Stimulated activated CD8-positive, alpha-beta memory T cell treated with anti-CD3 and anti-CD28 coated beads, Interleukin-7, amount 100 ng/mL, for 1 hour (primary cell): ENCODE measurements around the gene AK9.
A peak's percentile ranks its signal among the peaks of the same experiment; 100 is the strongest.
"Not testable (repeated sequence)": the region's sequence is repeated elsewhere in the genome, so short reads cannot be mapped to it uniquely, and the experiment has no call there.

Experiments
- DNase-seq, 2 donors: peaks; one replicate each; pipeline ENCODE4 v3.0.0-alpha.2; 2020; ENCODE audit warnings: low read depth in 2 of 2

Gene AK9

DNA sequence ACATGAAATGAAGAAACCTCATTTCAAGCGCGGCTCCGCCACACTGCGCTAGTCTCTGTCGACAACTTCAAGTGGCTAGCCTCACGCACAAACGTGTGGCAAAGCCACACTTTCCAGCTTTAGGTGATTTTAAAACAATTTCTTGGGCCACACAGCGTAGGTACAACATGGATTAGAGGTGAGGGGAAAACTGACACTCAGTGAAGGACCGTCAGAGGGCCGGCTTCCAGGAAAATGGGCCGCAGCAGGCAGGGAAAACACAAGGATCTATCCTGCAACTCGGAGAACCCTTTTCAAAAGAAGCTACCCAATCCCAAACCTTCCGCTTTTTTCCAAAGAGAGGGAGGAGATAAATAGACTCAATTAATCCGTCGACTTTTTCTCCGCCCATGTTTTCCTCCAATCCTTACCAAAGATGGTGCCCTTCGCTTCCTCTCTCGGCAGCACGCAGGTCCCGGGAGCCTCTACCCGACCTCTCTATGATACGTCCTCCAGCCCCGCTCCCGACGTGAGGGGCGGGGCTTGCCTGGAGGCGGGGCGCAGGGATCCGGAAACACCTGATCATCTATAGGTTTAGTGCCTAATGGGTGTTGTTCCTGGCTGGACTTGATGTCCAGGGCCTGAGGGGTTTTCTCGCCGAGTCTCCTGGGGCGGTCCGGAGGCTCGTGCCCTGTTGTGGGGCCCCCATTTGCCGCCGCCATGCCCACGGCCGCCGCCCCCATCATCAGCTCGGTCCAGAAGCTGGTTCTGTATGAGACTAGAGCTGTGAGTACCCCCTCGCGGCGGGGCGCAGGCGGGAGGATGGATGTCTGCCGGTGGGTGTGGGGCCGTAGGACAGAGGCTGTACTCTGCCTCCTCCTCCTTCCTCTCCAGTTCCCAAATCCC, at the start of gene AK9, which contains the start of gene FIG4:
TSS of gene AK9 (minus strand) at position 466 of the 885 bp plus-strand sequence. CDS start 15,457 bp downstream, outside the sequence.
TSS of gene FIG4 (plus strand) at position 560 of the 885 bp plus-strand sequence. CDS start at position 700, 140 bp downstream.
- peak; percentile 77 to 80 for DNase-seq

DNA sequence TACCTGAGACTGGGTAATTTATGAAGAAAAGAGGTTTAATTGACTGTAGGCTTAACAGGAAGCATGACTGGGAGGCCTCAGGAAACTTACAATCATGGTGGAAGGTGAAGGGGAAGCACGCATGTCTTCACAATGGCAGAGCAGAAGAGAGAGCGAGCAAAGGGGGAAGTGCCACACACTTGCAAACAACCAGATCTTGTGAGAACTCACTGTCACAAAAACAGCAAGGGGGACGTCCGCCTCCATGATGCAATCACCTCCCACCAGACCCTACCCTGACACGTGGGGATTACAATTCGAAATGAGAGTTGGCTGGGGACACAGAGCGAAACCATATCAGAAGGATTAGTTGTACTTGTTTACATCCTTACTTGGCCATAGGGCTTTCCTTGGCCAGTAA, 49.8 kb upstream of the AK9 start:
- DNase-seq: no peak

DNA sequence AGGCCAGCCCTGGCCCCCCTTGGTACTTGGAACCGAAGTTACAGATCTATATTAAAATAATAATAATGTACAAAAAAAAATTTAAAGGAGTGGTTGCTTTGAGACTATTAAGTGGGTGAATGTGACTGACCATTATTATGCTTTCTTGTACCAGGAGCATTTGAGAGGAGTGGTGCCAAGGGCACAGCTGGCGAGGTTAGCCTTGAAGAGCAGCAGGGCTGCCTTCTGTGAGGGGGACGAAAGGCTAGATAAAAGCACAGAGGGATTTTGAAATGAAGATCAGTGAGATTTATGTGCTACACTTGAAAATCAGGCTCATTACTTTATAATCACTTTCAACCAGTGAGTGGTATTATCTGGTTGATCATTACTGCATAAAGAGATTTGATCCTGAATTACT, 48.7 kb upstream of the AK9 start:
- DNase-seq: no peak

DNA sequence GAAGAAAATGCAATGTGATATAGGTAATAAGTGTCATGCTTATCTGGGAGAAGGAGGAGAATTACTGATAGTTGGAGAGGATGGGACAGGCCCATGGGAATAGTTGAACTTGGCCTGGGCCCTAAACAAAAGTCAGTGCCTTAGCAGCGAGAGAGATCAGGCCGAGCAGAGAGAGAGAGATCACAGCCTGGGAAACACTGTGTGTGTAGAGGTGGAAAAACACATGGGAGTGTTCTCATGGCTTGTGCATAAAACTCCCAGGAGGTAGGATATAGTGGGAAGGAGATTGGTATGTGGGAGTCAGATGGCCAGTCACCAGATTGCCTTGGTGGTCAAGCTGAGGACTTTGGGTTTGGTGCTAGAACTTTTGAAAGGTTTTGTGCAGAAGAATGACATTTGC, 47.7 kb upstream of the AK9 start:
- no peak for DNase-seq

DNA sequence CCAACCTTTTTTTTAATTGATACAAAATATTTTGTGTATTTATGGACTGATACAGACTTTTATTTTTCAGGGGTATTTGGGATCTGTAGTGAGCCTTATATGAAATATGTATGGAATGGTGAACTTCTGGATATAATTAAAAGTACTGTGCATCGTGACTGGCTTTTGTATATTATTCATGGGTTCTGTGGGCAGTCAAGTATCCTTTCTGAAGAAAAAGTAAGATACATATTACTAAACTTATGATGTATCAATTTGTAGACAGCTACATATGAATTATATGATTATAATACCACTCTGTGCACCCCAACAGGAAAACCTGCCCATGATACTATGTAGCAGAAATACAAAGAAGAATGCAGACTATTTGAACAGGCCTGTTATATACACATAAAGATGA, 47.3 kb upstream of the AK9 start:
- DNase-seq: no peak

DNA sequence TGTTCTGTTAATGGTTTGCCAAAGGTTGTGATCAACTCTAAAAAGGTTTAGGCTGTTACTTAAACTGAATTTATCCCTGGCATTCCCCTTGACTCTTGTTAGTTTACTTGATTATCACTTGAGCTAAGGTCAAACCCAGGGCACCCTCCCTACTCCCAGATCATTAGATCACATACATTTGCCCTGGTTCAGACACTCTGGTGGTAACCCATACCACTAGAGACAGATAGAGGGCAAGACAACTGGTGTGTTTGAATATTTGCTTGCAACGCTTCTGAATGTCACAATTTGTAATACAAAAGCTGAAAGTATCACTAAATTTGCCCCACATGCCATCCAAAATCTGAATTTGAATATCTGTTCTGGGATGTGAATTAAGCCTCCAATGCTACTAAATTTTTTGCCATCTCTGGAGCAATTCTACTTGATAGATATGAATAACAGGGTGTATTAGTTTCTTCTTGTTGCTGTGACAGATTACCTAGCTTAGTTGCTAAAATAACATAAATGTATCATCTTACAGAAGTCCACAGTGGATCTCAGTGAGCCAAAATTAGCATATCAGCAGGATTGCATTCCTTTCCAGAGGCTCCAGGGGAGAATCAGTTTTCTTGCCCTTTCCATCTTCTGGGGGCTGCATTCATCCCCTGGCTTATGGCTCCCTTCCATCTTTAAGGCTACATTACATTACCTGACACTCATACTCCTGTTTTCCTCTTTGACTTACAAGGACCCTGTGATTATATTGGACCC, 45.4 kb upstream of the AK9 start:
- no peak for DNase-seq

DNA sequence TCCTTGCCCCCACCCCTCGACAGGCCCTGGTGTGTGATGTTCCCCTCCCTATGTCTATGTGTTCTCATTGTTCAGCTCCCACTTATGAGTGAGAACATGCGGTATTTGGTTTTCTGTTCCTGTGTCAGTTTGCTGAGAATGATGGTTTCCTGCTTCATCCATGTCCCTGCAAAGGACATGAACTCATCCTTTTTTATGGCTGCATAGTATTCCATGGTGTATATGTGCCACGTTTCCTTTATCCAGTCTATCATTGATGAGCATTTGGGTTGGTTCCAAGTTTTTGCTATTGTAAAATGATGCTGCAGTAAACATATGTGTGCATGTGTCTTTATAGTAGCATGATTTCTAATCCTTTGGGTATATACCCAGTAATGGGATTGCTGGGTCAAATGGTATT, 34.2 kb upstream of the AK9 start:
- not testable (repeated sequence) for DNase-seq

DNA sequence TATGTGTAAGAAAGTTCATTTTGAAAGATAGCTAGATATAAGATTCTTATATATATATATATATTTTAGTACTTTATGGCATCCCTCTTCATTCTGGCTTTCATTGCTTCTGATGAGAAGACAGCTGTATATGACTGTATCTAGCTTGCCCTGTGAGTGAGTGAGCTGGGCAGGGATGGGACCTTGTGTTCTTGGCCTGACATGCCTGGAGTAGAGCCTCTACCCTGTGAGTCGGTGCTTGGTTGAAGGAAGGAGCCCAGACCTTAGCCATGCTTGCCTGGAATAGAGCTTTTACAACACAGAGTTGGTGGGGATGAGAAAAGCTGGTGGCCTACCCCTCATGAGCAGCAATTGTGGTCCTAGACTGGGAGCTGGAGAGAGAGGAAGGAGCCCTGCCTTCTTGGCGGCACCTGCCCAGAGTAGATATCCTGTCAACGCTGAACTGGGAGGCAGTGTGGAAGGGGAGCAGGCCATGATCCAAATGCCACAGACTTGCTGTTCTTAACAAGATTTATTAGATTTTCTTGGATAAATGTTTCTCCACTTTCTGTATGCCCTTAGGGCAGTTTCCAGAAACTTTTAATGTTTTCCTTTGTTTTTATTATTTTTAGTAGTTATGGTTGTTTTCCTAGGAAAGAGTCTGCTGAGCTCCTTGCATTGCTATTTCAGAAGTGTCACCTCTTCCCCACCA, 31.7 kb upstream of the AK9 start:
- DNase-seq: no peak

DNA sequence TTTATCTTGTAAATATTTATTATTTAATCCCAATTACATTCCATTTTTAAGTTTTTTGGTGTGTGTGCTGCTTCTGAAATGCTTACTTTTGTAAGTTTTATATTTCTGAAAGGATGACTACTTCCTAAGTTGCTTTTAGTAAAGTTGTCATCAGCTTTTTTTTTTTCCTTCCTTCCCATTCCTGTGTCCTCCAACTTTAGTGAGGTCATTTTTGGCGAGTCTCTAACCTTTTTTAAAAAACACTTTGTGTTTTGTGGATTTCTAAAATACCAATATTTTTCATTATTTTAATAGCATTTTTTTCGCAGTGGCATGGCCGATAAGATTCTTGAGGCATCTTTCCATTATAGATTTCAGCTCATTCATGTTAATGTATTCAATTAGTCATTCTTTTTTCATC, 31.0 kb upstream of the AK9 start:
- no peak for DNase-seq

DNA sequence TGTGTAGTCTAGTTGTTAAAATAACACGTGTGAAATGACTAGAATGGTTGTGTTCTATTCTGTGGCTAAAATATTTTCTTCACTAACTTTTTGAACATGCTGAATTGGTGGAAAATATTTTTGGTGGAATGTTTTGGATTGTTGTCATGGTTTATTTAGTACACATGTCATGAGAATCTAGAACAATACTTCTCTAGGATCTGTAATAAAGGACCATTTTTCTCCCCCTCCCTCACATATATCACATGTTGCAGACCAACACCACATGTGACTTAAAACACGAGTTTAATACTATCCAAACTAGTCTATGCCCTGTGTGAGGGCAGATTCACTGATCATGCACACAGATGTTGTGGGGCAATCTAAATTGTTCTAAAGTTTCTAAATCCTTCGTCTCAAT, 29.3 kb upstream of the AK9 start:
- no peak for DNase-seq

DNA sequence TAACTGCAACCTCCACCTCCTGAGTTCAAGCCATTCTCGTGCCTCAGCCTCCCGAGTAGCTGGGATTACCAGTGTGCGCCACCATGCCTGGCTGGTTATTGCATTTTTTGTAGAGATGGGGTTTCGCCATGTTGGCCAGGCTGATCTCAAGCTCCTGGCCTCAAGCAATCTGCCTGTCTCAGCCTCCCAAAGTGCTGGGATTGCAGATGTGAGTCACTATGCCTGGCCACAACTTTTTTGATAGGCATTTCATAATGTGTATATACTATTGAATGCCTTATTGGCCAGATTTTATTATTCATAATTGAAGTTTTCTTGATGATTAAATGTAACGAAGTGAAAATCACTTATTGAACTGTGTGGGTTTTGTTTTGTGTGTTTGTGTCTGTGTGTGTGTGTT, 28.0 kb upstream of the AK9 start:
- DNase-seq: no peak

DNA sequence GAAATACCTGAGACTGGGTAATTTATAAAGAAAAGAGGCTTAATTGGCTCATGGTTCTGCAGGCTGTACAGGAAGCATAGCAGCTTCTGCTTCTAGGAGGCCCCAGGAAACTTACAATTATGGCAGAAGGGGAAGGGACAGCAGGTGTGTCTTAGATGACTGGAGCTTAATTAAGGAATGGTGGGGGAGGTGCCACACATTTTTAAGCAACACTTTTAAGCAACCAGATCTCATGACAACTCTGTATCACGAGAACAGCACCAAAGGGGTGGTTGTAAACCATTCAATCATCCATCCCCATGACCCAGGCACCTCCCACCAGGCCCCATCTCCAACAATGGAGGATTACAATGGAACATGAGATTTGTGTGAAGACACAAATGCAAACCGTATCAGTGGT, 27.0 kb upstream of the AK9 start:
- DNase-seq: no peak

DNA sequence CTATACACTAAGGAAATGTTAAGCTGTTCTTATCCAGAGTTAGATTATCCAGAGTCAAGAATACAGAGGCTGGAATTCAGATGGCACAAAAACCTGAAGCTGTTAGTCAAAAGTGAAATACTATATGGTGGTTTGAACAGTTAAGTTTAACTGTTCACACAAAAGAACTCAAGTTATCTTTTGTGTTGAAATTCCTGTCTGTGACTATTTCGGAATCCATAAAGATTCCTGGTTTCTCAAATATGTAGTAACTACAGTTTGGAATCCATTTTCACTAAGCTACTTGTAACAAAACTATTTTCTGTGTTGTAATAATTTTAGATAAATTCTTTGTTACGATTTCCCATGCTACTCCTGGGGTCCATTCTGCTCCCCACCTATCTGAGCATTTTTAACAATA, 24.6 kb upstream of the AK9 start:
- DNase-seq: no peak

DNA sequence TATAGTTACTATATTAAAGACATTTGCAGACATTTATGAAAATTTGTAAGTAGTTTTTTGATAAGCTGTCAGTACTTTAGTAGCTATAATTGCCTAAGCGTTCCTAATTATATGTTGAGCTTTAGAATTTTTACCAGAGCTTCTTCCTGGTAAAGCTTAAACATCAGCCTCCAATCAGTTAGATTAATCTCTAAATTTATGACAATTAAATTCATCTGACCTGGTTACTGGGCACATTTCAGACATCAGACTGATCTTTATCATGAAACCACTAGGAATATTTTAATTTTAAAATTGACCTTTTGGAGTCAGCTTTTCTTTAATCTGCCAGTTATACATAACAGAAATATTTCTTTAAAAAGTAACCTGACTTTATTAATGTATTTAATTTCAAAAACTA, 23.6 kb upstream of the AK9 start:
- no peak for DNase-seq

DNA sequence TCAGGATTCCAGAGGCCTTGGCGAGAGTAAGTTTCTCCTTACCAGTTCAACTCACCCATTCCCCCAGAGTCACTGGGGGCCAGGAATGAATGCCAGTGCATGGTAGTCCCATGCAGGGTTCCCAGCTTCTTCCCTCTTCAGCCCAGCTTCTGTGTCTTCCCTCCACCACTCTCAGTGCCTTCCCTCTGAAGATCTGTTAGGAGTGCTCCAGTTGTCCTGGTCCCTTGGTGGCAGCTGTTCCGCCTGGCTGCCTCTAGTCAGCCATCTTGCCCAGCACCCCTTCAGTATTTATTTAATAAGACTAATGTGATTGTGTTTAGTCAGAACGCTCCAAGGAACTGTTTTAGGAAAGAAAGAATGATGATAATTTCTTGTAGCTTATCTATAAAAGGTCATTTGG, 23.2 kb upstream of the AK9 start:
- no peak for DNase-seq

DNA sequence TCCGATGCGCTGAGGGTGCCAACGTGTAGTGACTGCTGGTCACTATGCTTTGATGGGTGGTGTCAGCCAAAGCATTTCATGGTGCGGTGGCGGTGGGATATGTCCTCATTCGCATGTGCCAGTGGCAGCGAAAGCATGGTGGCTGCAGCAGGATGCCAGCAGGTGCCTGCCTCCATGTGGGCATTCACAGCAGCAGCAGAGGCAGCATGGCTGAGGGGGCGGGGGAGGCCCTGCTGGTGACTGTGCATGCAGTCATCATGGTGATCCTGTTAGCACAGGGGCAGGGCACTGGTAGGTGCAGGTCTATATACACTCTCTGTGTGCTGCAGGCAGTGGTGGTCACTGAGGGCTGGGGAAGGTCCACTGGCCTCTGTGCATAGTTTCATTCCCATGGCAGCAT, 22.1 kb upstream of the AK9 start:
- no peak for DNase-seq

DNA sequence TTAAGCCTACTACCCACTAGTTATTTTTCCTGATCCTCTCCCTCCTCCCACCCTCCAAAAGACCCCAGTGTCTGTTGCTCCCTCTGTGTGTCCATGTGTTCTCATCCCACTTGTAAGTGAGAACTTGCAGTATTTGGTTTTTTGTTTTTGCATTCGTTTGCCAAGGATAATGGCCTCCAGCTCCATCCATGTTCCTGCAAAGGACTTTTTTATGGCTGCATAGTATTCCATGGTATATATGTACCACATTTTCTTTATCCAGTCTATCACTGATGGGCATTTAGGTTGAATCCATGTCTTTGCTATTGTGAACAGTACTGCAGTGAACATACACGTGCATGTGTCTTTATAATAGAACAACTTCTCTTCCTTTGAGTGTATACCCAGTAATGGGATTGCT, 17.1 kb upstream of the AK9 start:
- DNase-seq: not testable (repeated sequence)

DNA sequence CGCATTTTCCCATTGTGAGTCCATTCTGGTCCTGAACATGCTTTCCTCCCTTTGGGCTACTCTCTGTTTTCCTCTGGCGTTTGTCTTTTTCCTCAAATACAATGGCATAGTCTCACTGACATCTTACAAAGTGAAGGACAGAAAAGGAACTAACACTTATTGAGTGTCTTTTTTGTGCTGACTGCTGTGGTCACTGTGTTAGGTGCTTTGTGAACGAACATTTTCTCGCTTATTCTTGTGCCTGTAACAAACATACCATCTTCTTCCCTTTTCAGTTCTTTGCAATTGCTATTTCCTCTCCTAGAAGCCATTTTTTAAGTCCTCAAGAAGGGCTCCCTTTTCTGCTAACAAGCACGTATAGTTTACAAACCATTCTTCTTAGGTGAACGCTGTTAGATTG, 15.5 kb upstream of the AK9 start:
- DNase-seq: no peak

DNA sequence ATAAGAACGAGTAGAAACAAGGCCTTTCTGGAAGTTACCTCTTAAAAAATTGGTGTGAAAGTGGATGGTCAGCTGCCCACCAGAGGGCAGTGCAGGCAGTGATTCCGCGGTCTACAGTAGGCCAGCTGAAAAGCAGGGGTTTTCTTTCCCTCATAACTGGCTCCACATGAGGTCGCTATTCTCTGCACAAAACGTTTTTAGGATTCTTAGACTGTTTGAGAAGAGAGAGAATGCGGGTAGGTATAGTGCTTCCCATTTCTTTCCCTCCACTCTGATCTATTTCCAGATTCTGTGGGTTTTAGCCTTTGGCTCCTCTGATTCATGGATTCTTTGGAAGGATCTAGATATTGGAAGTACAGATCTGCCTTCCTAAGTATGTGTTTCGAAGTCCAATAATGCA, 14.3 kb upstream of the AK9 start:
- peak; percentile 46 to 56 for DNase-seq

DNA sequence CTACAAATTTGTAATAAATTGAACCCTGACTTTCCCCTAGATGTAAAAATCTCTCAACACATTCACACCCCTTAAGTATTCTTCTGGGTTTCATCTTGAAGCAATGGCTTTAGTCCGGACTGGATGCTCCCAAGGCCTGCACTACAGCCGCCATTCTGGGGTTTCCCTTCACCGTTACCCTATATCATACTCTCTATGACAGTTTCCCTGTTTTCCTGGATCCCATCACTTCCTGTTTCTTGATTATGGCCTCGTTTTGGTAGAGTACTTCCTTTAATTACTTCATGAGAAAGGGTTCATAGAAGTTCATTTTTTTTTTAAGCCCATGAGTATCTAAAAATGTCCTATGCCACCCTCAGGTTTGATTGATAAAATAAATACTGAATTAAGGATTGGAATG, 11.8 kb upstream of the AK9 start:
- DNase-seq: no peak

DNA sequence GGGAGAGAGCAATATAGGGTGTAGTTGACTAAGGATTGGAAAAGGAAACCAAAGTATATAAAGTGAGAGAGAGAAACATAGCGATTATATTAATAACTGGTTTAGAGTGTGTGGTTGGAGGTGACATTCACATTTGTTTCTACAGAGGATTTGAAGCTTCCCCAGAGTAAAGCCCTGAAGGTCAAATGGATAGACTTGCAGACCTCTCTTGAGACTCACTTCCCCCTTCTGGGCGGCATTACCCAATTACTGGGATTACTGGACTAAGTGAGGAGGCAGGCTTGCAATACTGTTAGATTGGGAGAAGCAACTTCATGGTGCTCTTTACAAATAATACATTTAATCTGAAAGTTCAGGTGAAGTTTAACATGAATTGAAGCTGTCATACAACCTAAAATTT, 10.8 kb upstream of the AK9 start:
- DNase-seq: no peak

DNA sequence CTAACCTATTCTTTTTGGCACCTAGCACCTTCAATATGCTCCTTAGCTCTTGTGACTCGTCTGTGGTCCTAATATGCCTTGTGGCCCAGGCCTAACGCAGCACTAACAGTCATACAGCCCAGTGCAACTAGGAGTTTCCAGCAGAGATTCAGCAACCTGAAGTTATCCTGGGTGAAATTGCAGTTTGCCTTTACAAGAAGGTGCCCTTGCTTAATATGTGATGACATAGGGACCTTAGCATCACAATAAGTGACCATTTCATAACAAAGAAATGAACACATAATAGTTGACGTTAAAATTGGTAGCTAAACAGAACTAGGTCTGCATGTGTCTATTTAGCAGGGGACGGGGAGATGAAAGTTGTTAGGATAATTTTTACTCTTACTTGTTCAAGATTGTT, 10.2 kb upstream of the AK9 start:
- no peak for DNase-seq

DNA sequence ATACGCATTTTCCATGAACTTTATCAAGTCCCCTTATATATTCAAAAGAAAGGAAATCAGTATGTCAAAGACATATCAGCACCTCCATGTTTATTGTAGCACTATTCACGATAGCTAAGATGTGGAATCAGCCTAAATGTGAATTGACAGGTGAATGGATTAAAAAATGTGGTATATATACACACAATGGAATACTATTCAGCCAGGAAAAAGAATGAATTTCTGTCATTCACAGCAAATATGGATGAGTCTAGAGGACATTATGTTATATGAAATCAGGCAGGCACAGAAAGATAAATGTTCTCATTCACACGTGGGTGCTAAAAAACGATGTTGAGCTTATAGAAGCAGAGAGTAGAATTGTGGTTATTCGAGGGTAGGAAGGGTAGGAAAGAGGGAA, 5.4 kb upstream of the AK9 start:
- DNase-seq: no peak
